HL-60/S4 treated with phorbol 12-myristate 13-acetate at 8.2 ng/mL for 4 days and 3 days (cell line): ENCODE data around the gene THBS4.

ENCODE experiments used
- in situ Hi-C: fragments of 300-500 bp; cut with MboI; formaldehyde crosslinking; loops from 2 replicates; pipeline ENCODE4 v1.15.0; 2022; ENCODE audit warnings: low sequenced_read_pairs

Gene THBS4

GRCh38 chr5:80034962-80035821 is at the start of gene THBS4:
TSS of gene THBS4 (plus strand) at chr5:80035348. CDS start at chr5:80035538, 190 bp downstream.
- in situ Hi-C loops, result no loop called here

GRCh38 chr5:79986260-79986659 is 48.9 kb upstream of the THBS4 start:
- in situ Hi-C loops, result no loop called here

- in situ Hi-C loops, result no loop called here
Measured at GRCh38 chr5:79990205-79990597, 44.9 kb upstream of the THBS4 start.

GRCh38 chr5:79990598-79991507 is 44.3 kb upstream of the THBS4 start, which contains the start of gene MTX3:
TSS of gene MTX3 (minus strand) at chr5:79991262. CDS start at chr5:79991238, 24 bp downstream.
- in situ Hi-C loops, result no loop called here

- in situ Hi-C loops, result no loop called here
Measured at GRCh38 chr5:79992891-79993657, 42.1 kb upstream of the THBS4 start.

GRCh38 chr5:79999722-80000121 is 35.4 kb upstream of the THBS4 start:
- in situ Hi-C loops, result no loop called here

- in situ Hi-C loops, result no loop called here
Measured at GRCh38 chr5:80002677-80003076, 32.5 kb upstream of the THBS4 start.

- in situ Hi-C loops, result no loop called here
Measured at GRCh38 chr5:80008995-80009765, 26.0 kb upstream of the THBS4 start.

- in situ Hi-C loops, result no loop called here
Measured at GRCh38 chr5:80010754-80011392, 24.3 kb upstream of the THBS4 start.

GRCh38 chr5:80025069-80025468 is 10.1 kb upstream of the THBS4 start:
- in situ Hi-C loops, result no loop called here

- in situ Hi-C loops, result no loop called here
Measured at GRCh38 chr5:80026841-80027240, 8.3 kb upstream of the THBS4 start.

GRCh38 chr5:80031109-80031508 is 4.0 kb upstream of the THBS4 start:
- in situ Hi-C loops, result no loop called here

- in situ Hi-C loops, result no loop called here
Measured at GRCh38 chr5:80033513-80033912, 1.6 kb upstream of the THBS4 start.

- in situ Hi-C loops, result no loop called here
Measured at GRCh38 chr5:80034559-80034958, 589 bp upstream of the THBS4 start.

GRCh38 chr5:80035839-80036238 is 691 bp downstream of the THBS4 start:
- in situ Hi-C loops, result no loop called here

GRCh38 chr5:80036615-80037014 is 1.5 kb downstream of the THBS4 start:
- in situ Hi-C loops, result no loop called here

- in situ Hi-C loops, result no loop called here
Measured at GRCh38 chr5:80037366-80037765, 2.2 kb downstream of the THBS4 start.

- in situ Hi-C loops, result no loop called here
Measured at GRCh38 chr5:80039650-80040049, 4.5 kb downstream of the THBS4 start.

GRCh38 chr5:80041527-80041926 is 6.4 kb downstream of the THBS4 start:
- in situ Hi-C loops, result no loop called here

- in situ Hi-C loops, result no loop called here
Measured at GRCh38 chr5:80042330-80042729, 7.2 kb downstream of the THBS4 start.
